A673 (cell line): Measurements from ENCODE around the gene CCDC43. TPM values are rescaled to one million over a fixed set of nuclear protein-coding genes. Genes with fewer than 3 reads are reported as not detected.
A peak's percentile ranks its signal among the peaks of the same experiment; 100 is the strongest.
"Not testable (repeated sequence)": the region's sequence is repeated elsewhere in the genome, so short reads cannot be mapped to it uniquely, and the experiment has no call there.

Experiments used
- BruUV-seq: library from RNA; stranded (reverse); fragments of 400-500 nt; replicated peaks from 2 replicates; lab custom pipeline; 2021; lab: Mats Ljungman, UMichigan
- CTCF ChIA-PET: fragments of 300-600 bp; sonication (Branson Sonifier 250); formaldehyde crosslinking; loops from one replicate; lab custom pipeline; 2022; ENCODE audit warnings: antibody characterized with exemption; lab: Charles Lee
- POLR2A ChIA-PET: fragments of 300-600 bp; sonication (Branson Sonifier 250); formaldehyde crosslinking; loops from one replicate; lab custom pipeline; 2022; ENCODE audit warnings: antibody characterized with exemption; ENCODE audit not compliant: low non-redundant PET; lab: Charles Lee
- DNase-seq: peaks from one replicate; pipeline ENCODE4 v3.0.0-alpha.2; 2015; ENCODE audit warnings: low spot score
- H3K27ac ChIP-seq: fragments of 200-600 bp; sonication (generic); 2 replicates; pipeline ENCODE4 v1.5.1; 2016; ENCODE audit warnings: mixed run types, low read depth, mild to moderate bottlenecking, mixed read lengths, antibody characterized with exemption, low read length; ENCODE audit not compliant: poor library complexity, severe bottlenecking
- H3K27me3 ChIP-seq: fragments of 200-600 bp; sonication (generic); replicated peaks from 2 replicates; pipeline ENCODE4 v1.6.1; 2017; ENCODE audit warnings: mixed run types, low read depth, mild to moderate bottlenecking, mixed read lengths, antibody characterized with exemption, low read length; ENCODE audit not compliant: insufficient read depth, poor library complexity
- H3K36me3 ChIP-seq: fragments of 200-600 bp; sonication (generic); 2 replicates; pipeline ENCODE4 v1.6.1; 2016; ENCODE audit warnings: mixed run types, mild to moderate bottlenecking, mixed read lengths, antibody characterized with exemption, low read length; ENCODE audit not compliant: insufficient read depth, poor library complexity, severe bottlenecking
- H3K4me1 ChIP-seq: fragments of 200-600 bp; sonication (generic); 2 replicates; pipeline ENCODE4 v1.6.1; 2017; ENCODE audit warnings: mixed run types, mild to moderate bottlenecking, mixed read lengths, antibody characterized with exemption, low read length; ENCODE audit not compliant: insufficient read depth, poor library complexity, severe bottlenecking
- H3K4me3 ChIP-seq: fragments of 200-600 bp; sonication (generic); 2 replicates; pipeline ENCODE4 v1.5.1; 2016; ENCODE audit warnings: low read depth, mixed run types, mild to moderate bottlenecking, mixed read lengths, low read length; ENCODE audit not compliant: poor library complexity, severe bottlenecking
- H3K9me3 ChIP-seq: fragments of 200-600 bp; sonication (generic); 2 replicates; pipeline ENCODE4 v1.6.1; 2016; ENCODE audit warnings: mixed run types, low read depth, mild to moderate bottlenecking, mixed read lengths, antibody characterized with exemption, low read length; ENCODE audit not compliant: poor library complexity, severe bottlenecking
- CTCF ChIP-seq: fragments of 300-800, 200-600 bp; sonication (generic); conservative IDR thresholded peaks from 2 replicates; pipeline ENCODE4 v1.5.1; 2017; ENCODE audit warnings: low read depth, mild to moderate bottlenecking, antibody characterized with exemption, low read length, moderate library complexity, mixed read lengths
- EZH2 ChIP-seq: fragments of 200-600 bp; sonication (generic); IDR thresholded peaks from 2 replicates; pipeline ENCODE4 v1.6.1; 2017; ENCODE audit warnings: borderline replicate concordance, low read depth, mild to moderate bottlenecking, mixed read lengths, antibody characterized with exemption, low read length; ENCODE audit not compliant: poor library complexity, severe bottlenecking
- intact Hi-C: fragments of 100-400 bp; cut with micrococcal nuclease; formaldehyde crosslinking; loops from one replicate; pipeline ENCODE4 v1.10.0; 2022; ENCODE audit not compliant: unreplicated experiment
- total RNA-seq: library from RNA; stranded (reverse); gene quantifications from 2 replicates; pipeline ENCODE4 v1.2.3, GENCODE V29; 2021

CCDC43 gene
- total RNA-seq, 1 experiment from 2014 or later = 20.3 TPM

GRCh38 chr17:44734272-44734671 lies 44.7 kb upstream of the CCDC43 start:
- Histone ChIP-seq H3K4me3 (no peak overlapping the region), H3K27me3 (no peaks in the 10 kb centered on the region), H3K36me3 (no peaks in the 10 kb centered on the region), H3K9me3 (no peaks in the 10 kb centered on the region), H3K27ac (no peak overlapping the region), H3K4me1 (no peaks in the 10 kb centered on the region)
- intact Hi-C loops = no loop called here
- no peak for DNase-seq
- TF ChIP-seq EZH2 (no peak), CTCF (no peak)
- POLR2A ChIA-PET = no interaction called here
- CTCF ChIA-PET = no interaction called here
- BruUV-seq = no TSS peak

GRCh38 chr17:44733753-44734152 lies 44.2 kb upstream of the CCDC43 start:
- no peaks in the 10 kb centered on the region for H3K36me3 ChIP-seq
- CTCF ChIA-PET = no interaction called here
- no peak overlapping the region for H3K4me3 ChIP-seq
- TF ChIP-seq CTCF (0 out of 2 replicates have a peak, but pooled peaks have one; percentile 24), EZH2 (no peak)
- no peak overlapping the region for H3K27ac ChIP-seq
- BruUV-seq = no TSS peak
- H3K9me3 ChIP-seq = no peaks in the 10 kb centered on the region
- intact Hi-C loops = no loop called here
- DNase-seq = no peak
- H3K27me3 ChIP-seq = no peaks in the 10 kb centered on the region
- POLR2A ChIA-PET = no interaction called here
- H3K4me1 ChIP-seq = no peaks in the 10 kb centered on the region

- intact Hi-C loops, H3K9me3 ChIP-seq, H3K4me3 ChIP-seq, H3K27me3 ChIP-seq, H3K36me3 ChIP-seq, CTCF ChIA-PET, H3K27ac ChIP-seq, BruUV-seq, DNase-seq, H3K4me1 ChIP-seq, POLR2A ChIA-PET: not testable (repeated sequence)
Observed at GRCh38 chr17:44726121-44726520, 36.5 kb upstream of the CCDC43 start.

GRCh38 chr17:44722254-44722653 lies 32.7 kb upstream of the CCDC43 start:
- H3K27me3 ChIP-seq = no peaks in the 10 kb centered on the region
- POLR2A ChIA-PET = no interaction called here
- no peak for DNase-seq
- no peak overlapping the region for H3K27ac ChIP-seq
- H3K4me1 ChIP-seq = no peaks in the 10 kb centered on the region
- BruUV-seq = no TSS peak
- no peak overlapping the region for H3K4me3 ChIP-seq
- intact Hi-C loops = no loop called here
- no peaks in the 10 kb centered on the region for H3K36me3 ChIP-seq
- H3K9me3 ChIP-seq = no peaks in the 10 kb centered on the region
- CTCF ChIA-PET = no interaction called here
- TF ChIP-seq CTCF (no peak), EZH2 (no peak)
